GM23248 (cell line): ENCODE results near the gene RTP1.

ENCODE experiments used
- EZH2 ChIP-seq: fragments of 200-600 bp; sonication (generic); IDR thresholded peaks from 2 replicates; pipeline ENCODE4 v1.6.1; 2018; ENCODE audit warnings: antibody characterized with exemption, mild to moderate bottlenecking; ENCODE audit not compliant: insufficient read depth, poor library complexity, severe bottlenecking
- EZH2phosphoT487 ChIP-seq: fragments of 200-600 bp; sonication (generic); IDR thresholded peaks from 2 replicates; pipeline ENCODE4 v1.6.1; 2018; ENCODE audit warnings: antibody characterized with exemption, moderate library complexity, mild to moderate bottlenecking, low read depth; ENCODE audit not compliant: insufficient read depth

- TF ChIP-seq EZH2: no peak
- no peak for TF ChIP-seq EZH2phosphoT487
Observed at GRCh38 chr3:187207624-187208023, 10.3 kb downstream of the RTP1 start.
